GM21423 (cell line): ENCODE measurements around the gene NECTIN1.

Experiments used
- ATAC-seq: cut with Tn5 transposase; IDR thresholded peaks from one replicate; pipeline ENCODE4 v1.9.1; 2021; ENCODE audit warnings: mild to moderate bottlenecking, moderate library complexity; ENCODE audit not compliant: unreplicated experiment

NECTIN1 gene

DNA sequence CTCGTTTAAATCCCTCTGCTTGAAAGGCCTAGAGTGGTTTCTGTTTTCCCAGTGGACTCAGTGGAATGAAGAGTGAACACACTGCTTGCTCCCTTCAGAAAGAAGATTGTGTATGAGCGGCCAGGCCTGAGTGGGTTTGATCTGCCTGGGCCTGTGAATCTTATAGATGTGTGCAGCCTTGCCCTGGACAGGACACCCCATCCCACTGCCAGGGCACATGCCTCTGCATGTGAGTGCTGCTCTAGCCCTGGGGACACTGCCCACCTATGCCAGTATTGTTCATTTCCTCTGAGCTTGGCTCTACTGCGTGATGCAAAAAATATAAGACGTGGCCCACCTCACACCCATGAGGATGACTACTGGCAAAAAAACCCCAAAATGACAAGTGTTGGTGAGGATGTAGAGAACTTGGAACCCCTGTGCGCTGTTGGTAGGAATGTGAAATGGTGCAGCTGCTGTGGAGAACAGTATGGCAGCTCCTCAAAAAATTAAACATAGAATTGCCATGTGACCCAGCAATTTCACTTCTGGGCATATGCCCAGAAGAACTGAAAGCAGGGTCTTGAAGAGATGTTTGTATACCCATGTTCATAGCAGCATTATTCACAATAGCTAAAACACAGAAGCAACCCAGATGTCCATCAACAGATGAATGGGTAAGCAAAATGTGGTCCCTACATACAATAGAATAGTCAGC lies 27.3 kb upstream of the NECTIN1 start:
- no peak for ATAC-seq

DNA sequence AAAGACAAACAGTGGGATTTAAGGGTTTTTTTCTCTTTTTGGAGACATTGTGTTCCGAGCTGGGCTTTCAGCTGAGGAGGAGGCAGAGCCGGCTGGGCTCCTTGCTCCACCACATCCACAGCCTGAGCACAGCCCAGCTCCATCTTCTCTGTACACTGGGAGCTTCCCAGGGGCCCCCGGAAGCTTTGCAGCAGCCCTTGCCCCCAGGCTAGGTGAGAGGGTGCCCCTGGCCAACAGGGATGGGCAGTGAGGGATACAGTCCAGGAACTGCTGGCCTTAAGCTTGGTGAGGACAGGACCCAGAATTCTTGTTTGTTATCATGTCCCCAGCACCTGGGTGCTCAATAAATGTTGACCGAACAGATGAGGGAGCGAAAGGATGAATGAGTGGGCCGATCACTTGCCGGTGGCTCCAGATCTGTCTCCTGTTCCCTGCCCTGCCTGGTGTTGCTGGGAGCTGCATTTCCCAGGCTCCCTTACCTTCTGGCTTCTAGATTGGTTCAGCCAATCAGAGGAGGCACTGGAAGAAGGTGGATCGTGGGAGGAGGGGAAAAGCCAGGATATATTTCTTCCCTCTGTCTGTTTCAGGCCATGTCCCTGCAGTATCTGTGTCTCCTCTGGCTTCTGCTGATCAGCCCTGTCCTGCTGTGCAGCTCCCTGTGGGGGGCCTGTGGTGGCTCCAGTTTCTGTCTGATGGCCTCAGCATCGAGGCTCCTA lies 26.5 kb upstream of the NECTIN1 start:
- no peak for ATAC-seq

DNA sequence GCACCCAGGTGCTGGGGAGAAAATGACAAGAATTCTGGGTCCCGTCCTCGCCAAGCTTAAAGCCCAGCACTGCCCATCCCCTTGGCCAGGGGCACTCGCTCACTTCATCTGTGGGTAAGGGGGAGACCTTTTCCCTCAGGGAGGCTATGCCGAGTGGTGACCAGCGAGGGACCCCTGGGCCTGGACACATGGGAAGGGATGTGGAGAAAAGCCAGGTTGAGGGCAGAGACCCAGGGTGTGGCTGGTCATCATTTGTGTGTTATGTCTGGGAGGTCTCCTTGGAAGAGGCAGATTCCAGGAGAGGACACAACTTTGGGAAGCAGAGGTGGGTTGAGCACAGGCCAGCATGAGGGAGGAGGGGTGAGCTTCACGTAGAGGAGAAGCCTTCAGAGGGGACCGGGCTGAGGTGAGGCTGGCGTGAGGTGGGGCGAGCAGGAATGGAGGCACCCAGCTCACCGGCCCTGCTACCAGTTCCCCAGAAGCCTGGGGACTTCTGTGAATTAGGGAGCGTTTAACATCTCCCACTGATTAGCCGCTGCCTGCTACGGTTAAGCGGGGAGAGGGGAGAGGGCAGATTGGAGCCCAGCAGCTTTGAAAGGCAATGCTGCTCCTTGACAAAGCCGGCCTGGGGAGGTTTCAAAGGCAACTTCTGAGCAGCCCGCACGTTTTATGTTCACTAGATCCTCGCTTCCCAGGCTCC lies 25.8 kb upstream of the NECTIN1 start:
- ATAC-seq = no peak

DNA sequence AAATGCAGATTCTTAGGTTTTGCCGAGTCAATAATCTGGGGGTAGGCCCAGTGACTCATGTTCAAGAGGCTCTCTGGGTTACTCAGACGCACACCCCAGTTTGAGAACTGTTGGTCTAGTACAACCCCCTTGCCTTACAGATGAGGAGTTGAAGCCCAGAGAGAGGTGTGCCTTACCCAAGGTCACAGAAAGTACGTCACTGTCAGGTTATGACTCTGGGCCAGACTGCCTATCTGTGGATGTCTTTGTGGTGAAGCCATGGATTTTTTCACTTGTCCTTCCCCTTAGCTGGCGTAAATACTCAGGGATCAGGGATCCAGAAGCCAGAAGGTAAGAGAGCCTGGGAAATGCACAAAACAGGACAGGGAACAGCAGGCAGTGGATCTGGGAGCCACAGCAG lies 25.2 kb upstream of the NECTIN1 start:
- ATAC-seq = no peak

DNA sequence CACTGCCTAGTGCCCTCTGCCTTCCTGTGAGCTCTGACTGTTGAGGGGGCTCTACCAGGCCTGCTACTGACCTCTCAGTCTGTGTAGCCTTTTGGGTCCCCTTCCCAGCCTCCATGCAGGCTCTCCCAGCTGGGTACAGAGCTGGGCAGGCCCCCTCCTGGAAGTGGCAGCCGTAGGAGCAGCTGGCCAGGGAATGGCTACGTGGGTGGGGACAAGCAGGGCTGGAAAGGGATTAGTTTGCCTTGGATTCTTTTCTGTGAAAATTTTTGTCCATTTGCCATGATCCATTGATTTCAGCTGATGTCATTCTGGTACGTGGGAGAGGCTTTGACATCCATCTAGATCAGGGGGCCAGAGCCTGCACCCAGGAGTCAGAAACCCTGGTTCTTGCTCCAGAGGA lies 23.9 kb upstream of the NECTIN1 start:
- no peak for ATAC-seq

DNA sequence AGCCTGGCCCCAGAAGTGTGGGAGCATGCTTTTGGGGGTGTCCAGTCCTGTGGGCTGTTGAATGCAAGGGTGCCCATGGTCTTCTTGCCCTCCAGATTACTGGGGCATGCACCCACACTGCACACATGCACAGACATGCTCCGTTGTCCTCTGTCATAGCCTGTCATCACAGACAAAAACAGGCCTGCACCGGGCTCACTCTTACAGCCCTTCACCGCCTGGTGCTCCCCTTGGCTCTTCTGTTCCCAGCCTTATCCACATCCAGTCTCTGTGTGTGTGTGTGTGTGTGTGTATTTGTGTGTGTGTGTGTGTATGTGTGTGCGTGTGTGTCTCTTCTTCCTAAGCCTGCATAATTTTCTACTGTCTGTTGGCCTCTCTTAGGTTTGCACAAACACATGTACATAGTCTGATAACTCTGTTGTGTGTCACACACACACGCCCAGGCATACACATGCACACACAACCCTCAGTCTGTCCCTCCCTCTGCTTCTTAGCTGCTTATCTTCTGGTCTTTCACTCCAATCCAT lies 23.4 kb upstream of the NECTIN1 start:
- no peak for ATAC-seq

DNA sequence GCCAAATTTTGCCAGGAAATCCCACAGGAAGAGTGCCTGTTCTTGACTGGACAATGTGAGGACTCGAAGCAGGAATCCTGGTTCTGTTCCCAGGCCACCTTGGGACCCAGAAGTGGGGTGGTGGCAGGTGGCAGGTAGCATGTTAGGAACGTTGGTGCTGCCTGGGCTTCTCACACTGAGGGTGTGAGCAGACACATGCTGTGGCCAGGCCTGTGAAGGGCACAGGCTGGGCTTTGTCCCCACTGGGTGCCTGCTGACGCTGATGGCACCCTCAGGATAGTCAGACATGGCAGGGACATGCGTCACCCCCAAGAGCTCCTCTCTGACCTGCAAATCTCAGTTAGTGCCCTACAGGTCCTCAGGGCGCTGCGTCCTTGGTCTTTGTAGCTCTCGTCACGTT lies 21.1 kb upstream of the NECTIN1 start:
- no peak for ATAC-seq

DNA sequence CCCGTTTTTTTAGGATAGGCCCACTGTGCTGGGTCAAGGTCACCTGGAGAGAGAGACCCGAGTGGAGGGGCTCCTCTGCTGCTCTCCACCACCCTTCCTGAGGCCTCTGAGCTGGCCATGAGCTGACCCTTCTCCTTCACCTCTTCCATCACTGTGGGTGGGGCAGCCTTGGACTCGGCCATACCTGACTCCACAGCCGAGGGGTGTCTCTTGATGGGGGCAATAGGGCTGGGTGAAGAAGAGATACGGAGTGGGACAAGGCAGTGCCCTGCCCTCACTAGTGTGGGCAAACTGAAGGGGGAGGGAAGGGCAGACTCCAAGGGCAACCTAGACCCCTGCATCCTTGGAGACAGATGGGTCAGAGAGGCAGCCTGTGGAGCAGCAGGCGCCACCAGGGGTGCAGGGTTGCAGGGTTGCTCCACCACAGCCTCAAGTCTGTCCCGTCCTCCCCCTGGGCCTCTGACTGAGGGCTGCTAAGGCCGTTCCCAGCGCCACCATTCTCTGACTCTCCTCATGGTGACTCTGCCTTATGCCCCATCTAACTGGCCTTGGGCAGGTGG lies 20.1 kb upstream of the NECTIN1 start:
- ATAC-seq = no peak

DNA sequence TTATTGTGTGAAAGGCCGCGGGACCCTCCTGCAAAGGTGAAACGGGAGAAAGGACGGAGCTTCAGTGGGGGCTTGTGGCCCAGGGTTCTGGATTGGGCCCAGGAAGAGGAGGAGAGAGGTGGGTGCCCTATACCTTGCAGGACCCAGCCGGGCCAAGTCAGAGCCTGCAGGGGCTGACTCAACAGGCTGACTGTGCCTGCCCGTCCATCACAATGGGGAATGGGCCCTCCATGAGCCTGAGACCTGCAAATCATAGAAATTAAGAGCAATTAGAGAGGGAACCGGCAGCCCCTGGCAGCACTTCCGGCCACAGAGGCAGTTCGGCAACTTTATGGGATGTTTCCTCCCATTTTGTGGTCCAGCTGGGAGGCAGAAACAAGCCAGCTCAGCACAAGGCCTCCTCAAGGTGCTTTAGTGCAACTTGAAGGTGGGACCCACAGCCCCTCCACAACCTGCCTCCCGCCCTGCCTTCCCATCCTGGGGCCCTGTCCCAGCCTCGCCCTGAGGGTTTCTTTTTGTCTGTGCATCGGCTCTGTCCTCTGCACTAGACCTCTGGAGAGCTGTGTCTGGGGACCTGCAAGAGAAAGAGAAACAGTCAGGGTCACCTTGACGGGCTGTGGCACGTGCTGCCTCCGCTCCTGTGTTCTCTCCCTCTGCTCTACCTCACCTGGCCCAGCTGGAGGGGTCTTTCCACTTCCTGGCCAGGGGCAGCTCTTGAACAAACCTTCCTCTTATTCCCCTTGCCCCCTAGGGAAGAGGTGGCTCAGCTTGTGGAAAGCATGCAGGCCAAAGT lies 19.1 kb upstream of the NECTIN1 start:
- no peak for ATAC-seq

DNA sequence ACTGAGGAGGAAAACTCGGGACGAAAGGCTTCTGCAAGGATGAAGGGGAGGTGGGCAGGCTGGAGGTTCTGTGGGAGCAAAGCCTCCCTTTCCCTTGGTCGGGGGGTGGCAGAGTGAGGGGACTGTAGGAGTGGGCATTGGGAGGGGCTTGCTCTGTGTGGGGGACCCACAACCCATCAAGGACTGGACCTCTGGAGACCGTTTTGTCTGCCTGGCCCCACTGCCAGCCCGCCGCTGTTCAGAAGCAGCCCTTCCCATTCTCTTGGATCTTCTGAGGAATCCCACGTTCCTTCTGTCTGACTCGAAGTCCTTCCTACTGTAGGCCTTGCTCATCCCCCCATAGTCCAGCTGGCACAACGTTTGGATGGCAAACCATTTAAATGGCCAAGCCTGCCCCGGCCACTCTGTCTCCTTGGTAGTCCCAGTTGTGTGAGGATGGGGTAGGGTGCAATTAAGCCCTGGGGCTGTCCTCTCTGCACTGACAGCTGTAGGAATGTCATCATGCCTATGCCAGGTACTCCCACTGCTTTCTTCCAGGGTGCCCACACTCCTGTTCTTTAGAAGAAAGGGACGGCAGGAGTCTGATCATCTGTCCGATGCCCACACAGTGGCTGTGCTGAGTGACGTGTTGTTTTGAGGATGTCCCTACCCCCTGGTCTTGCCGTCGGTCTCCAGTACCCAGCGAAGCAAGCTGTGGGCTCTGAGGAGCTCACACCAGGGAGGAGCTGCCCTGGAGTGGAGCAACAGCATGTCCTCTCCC lies 17.0 kb upstream of the NECTIN1 start:
- ATAC-seq = no peak

DNA sequence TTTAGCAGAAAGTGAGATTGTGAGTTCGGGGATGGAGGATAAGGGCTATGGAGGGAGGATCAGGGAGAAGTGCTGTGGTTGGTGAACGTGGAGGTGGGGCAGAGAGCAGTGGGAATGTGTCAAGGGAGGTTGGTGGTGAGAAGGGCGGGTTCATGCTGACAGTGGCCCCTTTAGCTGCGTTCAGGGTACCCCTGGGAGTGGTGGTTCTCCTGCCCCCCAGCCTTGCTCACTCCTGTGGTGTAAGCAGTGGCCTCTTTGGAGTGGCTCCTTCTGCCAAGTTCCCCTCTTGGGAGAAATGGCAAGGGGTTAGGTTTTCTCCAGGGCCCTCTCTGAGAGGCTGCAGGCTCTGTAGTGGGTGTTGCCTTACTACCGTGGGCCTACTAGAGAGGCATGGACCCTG lies 16.1 kb upstream of the NECTIN1 start:
- ATAC-seq = no peak

DNA sequence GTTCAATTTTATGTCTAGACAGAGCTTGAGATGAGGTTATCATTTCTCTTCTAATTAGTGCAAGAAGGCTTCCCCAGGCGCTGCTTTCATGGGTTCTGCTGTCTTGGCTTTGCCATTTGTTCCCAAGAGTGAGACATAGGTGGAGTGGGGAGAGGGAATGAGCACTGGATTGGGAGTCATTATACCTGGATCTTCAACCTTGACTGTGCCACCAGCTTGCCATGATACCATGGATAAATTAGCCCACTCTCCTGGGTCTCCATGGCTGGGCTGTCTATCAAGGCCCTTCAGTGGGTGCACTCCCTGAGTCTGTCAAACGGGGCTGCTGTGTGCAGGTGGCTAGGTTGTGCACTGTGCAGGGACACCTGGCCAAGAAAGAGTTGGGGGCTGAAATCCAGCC lies 15.6 kb upstream of the NECTIN1 start:
- ATAC-seq = no peak

DNA sequence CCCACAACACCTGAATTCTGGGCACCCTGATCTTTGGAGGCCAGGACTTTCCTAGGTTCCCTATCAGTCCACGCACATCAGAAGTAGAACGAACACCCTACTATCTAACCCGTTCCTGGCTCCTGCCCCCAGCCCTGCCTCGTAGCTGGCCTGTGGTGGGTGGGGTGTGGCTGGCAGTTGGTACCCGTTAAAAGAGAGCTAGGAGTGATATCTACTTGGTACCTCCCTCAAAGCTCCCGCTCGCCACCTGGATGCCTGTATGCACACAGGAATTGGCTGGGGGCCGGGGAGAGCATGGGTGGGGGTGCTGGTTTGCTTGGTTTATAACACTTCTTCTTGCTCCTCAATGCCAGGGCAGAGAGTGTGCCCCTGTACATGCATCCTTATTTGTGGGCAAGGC lies 14.0 kb upstream of the NECTIN1 start:
- ATAC-seq = no peak

DNA sequence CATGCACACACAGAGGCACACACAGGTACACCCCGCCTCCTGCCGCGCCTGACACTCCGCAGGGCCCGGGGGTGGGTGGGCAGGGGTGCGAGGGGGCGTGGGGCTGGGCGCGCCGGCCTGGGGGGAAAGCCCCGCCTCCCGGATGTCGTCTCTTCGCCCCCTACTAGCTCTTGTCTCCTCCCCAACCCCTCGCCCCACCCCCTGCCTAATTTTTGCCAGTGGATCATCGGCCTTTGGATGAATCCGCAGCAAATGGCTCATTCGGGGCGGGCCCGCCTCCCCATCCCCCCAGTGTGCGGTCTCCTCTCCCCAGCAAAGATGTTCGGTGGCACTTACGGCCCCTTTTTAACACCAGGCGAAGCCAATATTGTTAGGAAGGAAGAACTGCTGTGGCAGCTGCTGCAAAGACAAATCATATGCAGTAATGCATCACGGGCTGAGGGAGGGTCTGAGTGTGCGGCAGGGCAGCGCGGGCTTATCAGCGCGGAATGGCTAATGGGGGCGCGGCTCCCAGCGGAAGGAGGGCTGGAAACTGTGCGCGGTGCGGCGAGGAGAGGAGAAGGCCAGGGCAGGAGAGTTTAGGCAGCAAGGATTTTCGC lies 13.4 kb upstream of the NECTIN1 start:
- ATAC-seq = no peak

DNA sequence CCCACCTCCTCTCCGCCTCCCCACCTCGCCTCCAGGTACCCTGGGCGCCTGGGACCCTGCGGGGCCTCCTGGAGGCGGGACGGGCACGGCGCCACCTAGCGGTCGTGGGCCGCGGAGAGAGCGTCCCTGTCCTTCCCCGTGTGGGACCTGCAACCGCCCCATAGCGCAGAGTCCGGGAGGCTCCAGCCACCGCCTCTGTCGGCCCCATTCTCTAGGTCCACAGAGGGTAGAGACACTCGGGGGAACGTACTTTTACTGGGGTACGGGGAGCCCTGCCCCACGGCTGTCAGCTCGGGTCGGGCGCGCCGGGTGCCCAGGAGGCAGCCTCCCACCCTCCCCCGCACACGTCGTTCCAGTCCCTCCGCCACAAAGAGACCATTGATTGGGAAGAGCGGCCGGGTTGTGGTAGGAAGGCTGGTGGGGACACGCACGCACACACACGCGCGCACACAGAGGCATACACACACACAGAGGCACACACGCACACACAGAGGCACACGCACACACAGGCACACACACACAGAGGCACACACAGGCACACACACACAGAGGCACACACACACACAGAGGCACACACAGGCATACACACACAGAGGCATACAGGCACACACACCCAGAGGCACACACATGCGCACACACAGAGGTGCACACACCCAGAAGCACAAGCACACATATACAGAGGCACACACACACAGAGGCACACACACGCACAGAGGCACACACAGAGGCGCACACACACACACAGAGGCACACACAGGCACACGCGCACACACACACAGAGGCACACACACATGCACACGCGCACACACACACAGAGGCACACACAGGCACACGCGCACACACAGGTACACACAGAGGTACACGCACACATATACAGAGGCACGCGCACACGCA lies 12.6 kb upstream of the NECTIN1 start:
- no peak for ATAC-seq

DNA sequence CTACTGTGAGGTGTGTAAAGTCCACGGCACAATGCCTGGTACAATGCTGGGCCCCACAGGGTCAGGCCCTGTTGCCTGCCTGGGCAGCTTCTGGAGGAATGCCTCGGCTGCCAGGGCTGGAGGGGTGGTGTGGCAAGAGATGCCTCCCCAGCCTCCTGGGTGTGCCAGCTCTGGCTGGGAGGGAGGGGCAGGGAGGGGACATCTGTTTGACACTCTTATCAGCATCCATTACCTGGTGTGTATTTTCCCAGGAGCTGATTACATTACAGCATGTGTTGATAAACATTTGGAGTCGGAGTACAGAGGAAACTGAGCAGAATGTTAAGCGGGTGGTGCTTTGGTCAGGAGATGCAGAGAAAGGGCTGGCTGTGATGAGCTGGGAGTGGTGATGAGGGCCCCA lies 11.0 kb upstream of the NECTIN1 start:
- no peak for ATAC-seq

DNA sequence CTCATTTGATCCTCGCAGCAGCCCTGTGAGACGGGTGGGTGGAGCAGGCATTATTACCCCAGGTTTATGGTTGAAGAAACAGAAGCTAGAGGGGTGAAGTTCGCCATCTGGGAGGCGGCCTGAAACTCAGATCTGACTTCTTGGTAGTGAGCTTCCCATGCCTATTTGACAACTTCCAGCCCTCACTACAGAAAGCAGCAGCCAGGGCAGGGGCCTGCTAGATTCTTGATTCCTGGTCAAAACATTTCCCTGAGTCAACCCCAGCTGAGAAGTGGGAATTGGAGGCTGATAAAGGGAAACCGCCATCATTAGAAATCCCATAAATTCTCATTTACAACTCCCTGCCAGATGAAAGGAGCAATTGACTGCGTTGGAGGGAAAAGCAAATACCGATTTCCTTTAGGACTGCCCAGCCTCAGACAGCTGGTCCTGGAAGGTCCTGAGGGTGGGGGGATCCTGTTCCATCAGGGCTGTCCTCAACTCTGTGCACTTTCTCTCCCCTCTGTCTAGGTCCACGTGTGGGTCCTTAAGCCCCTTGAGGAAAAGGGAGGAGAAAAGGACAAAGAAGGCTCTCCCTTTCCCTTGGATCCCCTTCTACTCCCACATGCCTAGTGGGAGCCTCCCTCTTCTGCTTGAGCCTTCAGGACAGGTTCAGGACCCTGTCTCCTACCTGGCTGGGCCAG lies 10.2 kb upstream of the NECTIN1 start:
- no peak for ATAC-seq

DNA sequence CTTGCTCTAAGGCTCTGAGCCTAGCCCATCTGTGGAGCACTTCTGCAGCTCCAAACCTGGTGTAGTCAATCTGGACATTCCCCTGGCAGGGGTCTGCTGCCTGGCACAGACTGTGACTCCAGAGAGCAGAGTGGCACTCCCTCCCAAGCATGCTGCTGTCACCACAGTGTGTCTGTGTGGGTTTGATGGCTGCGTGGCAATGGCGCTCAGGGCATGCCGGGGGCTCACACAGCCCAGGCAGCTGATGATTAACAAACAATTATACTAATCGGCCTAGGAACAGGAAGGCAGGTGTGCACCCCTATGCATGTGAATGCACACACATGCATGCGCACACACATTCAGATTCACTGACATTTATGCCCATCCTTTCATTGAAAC lies 9.0 kb upstream of the NECTIN1 start:
- no peak for ATAC-seq
